Germinal center (tissue), 1 donor: ENCODE measurements around the gene EIF4E2.
"Not testable (repeated sequence)": the region's sequence is repeated elsewhere in the genome, so short reads cannot be mapped to it uniquely, and the experiment has no call there.

Experiments used
- DNase-seq: peaks from one replicate; pipeline ENCODE4 v3.0.0; 2012; ENCODE audit warnings: mixed read lengths, low spot score

EIF4E2 gene

DNA sequence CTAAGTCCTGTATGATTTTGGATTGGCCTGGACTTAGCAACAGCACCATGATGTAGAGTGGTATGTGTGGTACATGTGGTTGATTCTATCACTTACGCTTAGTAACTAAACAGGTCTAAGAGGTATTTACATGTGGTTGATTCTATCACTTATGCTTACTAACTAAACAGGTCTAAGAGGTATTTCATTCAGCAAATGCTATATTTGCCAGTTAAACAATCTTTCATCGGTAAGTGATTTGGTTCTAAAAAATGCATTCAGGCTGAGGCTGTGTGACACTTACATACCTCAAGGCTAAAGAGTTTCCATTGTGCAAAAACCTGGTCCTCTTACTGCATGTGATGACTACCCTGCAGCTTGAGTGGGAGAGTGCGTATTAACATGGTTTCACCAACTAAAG lies 13.1 kb downstream of the EIF4E2 start:
- no peak for DNase-seq

DNA sequence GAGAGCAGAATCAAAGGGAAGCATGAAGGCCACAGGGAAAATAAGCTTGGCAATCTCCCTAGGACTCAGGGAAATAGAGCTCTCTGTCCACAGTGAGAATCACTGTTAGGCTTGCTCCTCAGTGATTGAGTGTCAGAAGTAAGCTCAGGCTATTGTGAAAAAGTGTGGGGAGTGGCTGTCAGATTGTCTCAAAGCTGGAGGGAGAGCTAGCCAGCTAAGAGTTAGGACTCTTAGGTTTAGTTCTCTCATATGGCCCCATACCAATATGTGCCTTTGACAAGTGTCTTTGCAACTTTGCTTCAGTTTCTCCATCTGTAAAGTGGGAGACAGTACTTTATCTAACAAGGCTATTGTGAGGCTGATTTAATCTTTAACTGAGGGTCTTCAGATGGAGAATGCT lies 17.2 kb downstream of the EIF4E2 start:
- no peak for DNase-seq

DNA sequence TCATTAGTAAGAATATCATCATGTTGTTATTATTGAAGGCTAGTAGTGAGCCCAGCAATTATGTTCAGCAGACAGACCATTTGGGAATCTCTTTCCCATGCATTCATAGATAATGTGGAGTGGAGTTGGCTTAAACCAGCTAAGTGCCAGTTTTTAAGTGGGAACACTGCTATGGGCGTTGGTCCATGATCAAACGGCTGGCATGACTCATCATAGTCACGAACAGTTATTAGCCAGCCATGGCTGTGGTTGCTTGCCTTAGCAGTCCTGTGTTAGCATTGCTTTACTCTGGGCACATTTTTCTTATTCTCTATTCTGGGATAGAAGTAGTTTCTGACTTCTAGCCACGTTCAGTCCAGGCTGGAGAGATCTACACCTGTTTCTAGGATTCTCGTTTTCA lies 17.7 kb downstream of the EIF4E2 start:
- DNase-seq = no peak

DNA sequence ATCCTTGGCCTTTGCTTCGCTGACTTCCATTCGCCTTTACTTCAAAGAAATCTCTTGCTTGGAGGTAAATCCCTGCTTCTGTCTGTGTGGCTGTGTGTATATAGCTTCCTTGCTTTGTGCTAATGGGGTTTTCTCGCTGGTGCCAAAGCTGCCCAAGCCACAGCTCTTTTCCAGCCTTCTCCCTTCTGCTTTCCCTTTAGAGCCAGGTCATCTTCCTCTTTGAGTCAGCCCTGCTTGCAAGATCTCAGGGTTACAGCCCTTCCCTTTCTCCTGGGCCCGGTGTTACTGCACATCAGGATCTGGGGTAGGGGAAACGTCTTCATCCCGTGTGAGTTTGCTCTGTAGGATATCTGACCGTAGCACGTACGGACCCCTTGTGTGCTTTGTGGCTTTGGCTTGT lies 19.1 kb downstream of the EIF4E2 start:
- no peak for DNase-seq

DNA sequence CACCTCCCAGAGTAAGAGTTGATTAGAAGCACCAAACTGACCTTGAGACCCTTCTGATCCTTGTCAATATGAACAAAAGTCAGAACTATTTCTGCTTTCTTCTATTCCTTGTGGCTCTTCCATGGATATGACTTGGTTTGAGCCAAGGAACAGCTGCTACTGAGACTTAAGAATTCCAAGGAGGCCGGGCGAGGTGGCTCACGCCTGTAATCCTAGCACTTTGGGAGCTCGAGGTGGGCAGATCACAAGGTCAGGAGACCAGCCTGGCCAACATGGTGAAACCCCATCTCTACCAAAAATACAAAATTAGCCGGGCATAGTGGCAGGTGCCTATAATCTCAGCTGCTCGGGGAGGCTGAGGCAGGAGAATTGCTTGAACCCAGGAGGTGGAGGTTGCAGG lies 20.0 kb downstream of the EIF4E2 start:
- DNase-seq = not testable (repeated sequence)

DNA sequence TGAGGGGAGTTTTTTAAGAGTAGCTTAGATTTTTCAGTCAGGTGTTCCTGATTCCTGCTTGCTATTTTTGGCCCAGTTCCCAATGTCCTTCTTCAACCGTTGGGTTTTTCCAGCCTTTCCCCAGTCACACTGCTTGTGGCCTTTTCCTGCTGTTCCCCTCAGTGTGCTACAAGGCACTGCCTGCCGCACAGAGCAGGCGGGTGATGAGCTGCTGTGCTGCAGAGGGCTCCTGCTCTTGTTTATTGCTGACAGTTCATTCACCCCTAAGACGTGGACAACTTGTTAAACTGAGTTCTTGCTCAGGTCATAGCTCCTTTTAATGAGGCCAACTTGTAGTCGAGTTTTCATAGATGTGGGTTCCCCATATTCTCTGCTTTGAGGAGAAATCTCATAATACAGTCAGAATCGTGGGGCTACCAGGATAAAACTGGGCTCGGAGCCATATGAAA lies 20.6 kb downstream of the EIF4E2 start:
- DNase-seq = no peak

DNA sequence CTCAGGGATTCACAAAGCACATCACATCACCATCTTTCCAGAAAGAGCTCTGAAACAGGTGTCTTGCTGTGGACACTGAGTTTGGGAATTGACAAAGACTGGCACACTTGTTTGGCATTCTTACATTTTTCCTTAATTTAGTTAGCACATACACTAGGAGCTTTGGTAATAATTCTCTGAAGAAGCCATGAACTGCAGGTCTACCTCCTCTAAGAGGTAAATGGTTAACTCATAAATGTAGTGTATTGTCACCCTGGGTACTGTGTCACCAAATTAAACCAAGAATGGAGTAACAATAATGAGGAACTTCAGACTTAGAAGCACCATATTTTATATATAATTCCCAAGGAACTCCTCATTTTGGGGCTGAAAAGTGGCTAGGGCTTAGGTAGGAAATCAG lies 22.6 kb downstream of the EIF4E2 start:
- DNase-seq = no peak

DNA sequence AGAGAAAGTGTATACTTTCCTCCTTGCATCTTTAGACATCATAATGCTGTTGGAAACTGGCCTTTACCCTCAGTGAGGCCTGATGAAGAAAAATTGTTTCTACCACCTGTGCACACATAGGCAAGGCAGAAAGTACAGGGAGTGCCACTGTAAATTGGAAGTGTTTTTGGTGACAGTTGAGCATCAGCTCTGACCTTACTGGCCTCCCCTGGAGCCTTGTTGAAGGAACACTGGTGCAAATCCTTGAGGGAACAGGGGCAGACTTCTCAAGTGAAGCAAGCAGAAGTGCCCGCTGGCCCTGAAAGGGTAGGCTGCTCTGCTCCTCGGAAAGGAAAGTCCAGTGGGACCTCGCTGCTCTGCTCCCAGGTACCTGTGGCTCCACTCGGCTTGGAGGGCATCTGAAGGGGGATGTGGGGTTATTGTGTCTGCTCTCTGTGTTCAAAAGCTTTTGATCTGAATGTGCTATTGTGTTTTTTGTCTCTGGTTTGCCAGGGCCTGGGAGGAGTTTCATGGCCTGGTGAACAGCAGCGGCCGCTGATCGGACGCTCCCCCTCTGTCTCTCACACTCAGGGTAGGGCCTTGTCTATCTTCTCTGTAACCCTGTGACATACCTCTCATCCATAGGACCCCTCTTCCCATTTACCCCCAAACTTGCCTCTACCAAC lies 23.4 kb downstream of the EIF4E2 start:
- DNase-seq = no peak

DNA sequence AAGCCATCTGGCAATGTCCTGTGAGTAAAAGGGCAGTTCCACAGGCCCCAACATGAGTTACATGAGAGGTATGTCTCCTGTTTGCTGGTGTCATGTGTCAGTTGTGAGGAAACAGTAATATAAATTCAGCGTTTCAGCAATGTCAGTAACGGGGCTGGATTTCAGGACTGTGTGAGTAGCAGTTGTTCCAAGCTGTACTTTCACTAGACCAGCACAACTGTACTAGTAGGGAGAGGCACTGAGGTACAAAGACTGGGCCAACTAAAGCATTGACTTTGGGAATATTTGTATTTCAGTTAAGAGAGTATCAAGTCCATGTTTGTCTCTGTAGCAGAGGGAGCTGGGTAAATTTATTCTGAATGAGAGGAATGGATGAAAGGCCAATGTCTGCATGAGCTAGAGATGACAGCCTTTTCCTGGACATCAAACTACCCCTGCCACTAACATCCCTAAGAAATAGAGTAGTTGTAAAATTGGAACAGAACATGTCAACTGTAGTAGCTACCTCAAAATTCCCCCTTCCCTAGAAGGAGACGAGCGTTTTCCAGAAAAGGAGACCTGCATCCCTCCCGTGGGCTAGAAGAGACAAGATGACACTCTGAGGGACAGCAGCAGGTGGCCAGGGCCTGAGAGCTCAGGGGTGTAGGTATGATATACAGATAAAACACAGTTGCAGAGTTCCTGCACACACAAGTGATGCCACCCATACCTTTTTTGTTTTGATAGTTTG lies 24.4 kb downstream of the EIF4E2 start:
- DNase-seq = no peak

DNA sequence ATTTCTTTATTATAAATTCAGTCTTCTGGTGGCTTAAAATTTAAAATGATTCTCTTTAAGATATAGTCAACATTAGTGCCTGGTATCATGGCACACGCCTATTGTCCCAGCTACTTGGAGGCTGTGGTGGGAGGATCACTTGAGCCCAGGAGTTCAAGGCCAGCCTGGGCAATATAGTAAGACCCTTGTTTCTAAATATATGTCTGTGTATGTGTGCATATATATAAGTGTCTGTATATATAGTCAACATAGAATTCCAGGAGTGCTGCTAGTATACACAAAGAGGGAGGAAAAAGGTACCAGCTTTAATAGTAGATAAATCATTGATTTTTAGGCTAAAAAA lies 24.9 kb downstream of the EIF4E2 start:
- no peak for DNase-seq

DNA sequence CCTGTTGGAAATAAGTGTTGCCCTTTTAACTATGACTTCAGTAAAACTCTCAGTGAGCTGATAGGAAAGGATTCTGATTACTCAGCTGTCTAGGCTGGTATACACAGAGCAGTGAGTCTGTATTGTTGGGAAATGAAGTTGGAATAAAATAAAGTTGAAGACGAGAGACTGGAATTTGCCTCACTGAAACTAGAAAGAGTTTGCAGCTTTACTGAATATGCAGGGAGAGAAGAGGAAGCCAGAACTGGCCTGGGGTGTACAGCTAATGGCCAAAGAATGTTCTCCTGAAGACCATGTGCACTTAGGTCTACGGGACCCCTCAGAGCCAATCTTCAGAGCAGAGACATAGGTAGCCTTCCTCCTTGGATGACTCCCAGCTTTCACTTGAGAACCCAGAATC lies 26.5 kb downstream of the EIF4E2 start:
- DNase-seq = no peak

DNA sequence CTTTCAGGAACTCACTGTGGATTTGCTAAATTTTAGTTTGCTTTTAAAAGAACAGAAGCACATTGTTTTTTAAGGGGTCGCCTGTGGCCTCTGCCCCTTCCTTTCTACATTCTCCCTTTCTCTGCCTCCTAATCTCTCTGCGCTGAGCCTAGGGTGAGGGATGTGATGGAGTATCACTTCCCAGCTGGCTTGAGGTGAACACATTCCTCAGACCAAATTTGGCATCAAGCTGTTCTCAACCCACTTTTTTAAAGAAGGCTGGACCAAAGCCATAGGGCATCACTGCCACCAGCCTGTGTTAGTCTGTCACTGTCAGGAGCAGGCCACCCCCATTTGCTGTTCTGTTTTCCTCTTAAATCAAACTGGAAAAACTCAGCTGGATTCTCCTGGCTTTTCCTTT lies 27.4 kb downstream of the EIF4E2 start:
- DNase-seq = no peak

DNA sequence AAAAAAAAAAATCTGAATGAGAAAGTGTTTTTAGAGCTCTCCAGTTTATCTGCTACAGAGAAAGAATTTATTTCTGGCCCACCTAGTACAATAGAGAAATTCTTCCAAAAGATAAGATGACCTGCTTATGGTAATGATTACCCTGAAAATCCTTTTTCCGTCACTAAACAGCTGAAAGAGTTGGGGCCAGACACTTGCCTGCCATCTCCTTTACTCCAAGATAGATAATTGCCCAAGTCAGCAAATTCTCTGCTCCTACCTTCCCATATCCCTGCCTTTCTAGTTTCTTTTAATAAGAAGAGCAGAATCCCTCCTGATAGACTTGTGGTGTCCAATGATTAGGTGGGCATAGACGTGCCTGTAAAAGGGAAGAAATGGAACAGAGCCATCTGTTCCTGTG lies 28.1 kb downstream of the EIF4E2 start:
- DNase-seq = no peak

DNA sequence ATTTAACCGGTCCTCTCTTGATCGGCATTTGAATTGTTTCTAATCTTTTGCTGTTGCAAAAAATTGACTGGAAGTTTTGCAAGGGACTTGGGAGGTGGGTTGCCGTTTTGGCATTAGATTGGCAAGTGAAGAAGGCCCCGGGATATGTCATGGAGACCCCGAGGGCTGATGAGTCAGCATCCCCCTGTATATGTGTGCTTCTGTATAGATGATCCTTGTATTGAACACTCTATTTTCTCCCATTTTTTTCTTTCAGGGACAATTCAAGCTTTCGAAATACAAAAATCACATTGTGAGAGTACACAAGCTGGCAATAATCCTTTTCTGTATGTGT lies 30.1 kb downstream of the EIF4E2 start:
- DNase-seq = no peak

DNA sequence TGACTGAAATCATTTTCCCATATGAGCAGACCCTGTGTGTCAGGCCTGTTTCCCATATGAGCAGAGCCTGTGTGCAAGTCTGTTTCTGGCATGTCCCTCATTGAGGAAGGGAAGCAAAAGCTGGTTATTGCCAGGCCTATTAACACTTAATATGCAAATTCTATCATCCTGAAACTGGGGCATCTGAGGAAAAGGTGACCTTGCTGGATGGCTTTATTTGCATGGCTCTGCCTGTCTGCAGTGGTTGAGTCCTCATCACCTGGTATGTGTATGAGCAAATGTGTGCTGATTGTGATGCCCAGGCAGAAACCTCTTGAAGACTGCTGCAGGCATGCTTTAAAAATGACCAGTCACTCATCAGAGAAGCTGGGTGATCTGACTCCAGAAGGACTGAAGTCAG lies 31.2 kb downstream of the EIF4E2 start:
- peak; percentile 13 for DNase-seq

DNA sequence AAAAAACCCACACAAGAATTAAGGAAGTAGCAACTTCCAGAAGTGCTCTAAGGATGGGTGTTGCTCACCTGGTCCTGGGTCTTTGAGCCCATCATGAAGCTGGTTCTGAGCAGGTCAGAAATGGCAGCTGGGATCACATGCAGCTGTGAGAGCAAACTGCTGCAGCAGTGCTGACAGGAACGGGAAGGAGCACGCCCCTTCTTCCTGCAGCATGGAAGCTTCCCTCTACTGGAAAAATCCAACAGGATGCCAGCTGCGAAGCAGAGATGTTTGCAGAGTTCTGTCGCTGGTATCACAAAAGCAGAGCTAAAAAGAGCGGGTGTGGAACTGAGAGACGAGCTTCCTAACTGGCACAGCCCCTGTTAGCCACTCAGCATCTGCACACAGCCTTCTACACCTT lies 33.7 kb downstream of the EIF4E2 start:
- no peak for DNase-seq

DNA sequence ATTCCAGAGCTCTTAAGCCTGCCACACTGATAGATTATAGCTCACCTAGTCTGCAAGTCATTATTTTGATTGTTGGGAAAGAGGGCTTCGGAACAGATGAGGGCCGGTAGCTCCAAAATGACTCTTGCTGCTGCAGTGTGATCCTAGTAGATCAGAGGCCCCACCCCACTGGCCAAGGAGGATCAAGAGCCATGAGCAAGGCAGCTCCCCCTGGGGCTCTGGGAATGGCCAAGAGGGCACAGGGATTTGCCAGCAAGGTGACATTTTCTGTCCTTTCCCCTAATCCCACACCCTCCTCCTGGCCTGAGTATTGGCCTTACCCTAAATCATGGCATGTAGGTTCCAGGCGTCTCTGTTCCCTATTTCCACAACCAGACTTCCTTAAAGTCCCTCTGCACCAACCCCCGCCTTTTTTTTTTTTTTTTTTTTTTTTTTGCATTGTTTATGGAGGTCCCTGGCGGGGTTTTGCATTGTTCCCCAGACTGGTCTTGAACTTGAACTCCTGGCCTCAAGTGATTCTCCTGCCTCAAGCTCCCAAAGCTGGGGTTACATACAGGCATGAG lies 36.5 kb downstream of the EIF4E2 start:
- DNase-seq = no peak

DNA sequence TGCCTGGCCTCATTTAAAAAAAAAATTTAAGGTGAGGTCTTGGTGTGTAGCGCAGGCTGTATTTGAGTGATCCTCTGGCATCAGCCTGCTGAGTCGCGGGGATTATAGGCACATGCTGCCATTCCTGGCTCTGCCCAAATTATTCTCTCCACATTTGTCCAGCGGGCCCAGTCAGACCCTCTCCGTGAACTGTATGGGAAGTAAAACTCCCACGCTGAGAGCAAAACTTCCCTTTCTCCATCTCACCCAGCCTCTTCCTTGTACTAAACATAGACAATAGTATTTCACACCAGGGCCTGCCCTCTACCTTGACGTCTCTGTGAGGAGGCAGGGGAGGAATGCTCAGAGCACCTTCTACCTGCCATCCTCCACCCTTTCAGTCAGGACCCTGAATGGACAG lies 37.0 kb downstream of the EIF4E2 start:
- no peak for DNase-seq

DNA sequence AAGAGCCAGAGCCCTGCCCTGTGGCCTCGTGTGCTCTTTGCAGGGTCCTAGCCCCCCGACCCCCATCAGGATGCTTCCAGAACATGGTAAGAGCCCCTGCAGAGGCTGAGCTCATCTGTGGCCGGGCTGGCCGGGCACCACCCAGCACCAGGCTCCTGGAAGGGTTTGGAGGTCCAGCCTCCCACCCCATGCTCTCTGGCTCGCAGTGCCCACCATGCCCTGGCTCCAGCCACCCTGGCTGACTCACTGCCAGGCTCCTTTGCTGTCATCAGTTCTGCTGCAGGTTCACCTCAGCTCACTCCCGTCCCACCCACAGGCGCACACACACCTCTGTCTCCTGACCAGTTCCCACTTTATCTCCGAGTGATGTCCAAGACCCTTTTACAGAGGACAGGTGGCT lies 37.5 kb downstream of the EIF4E2 start:
- no peak for DNase-seq

DNA sequence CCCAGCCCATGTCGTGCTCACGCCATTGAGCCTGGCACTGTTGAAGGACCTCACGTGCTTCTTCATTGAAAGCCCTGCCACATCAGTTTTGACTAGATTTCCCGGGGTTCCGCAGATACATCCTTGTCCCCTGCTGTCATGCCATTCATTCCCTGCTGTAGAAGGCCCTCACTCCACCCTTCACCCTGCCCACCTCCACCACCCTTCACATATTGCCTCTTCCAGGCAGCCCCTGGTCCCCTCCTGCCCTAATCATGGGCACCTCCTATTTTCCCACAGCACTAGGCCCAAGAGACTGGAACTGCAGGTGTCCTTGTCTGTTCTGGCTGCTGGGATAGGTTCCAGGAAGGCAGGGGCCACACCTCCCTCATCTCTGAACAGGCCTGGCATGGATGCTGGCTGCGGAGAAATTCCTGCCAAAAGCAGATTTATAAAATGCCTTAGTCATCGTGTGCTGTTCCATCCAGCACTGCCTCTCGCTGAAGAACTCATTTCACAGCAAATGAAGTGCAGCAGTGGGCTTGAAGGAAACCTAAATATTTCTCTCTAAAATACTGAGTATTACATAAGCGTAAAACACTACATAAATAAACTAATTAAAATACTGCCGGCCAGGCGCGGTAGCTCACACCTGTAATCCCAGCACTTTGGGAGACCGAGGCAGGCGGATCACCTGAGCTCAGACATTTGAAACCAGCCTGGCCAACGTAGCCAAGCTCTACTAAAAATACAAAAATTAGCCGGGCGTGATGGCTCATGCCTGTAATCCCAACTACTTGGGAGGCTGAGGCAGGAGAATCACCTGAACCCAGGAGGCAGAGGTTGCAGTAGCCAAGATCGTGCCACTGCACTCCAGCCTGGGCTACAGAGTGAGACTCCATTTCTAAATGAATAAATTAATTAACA lies 38.4 kb downstream of the EIF4E2 start:
- no peak for DNase-seq

DNA sequence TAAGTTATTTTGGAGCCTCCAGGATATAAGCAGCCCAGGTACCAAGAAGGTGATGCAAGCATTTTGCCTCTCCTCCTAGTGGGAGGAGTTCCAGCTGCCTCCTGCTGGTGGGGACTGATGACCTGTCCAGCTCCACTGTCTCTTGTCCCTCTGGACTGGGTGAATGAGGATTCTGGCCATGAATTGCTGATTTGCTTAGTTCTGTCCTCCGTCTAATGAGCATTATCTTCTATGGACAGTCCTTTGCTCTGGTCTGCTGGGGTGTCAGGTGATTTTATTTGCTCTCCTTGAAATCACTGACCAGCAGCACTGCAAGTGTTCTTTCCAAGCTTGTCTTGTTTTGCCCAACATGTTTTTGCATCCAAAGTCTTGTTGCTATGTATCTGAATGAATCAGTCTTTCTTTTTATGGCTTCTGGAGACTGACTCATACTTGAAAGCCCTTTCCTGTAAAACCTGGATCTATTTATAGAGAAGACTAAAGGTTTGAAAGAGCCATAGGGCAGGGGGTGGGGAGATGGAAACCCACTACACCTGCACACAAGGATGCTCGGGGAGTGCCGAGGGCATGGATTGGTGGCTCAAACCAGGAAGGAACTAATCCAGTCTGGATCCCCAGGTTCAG lies 42.4 kb downstream of the EIF4E2 start:
- no peak for DNase-seq

DNA sequence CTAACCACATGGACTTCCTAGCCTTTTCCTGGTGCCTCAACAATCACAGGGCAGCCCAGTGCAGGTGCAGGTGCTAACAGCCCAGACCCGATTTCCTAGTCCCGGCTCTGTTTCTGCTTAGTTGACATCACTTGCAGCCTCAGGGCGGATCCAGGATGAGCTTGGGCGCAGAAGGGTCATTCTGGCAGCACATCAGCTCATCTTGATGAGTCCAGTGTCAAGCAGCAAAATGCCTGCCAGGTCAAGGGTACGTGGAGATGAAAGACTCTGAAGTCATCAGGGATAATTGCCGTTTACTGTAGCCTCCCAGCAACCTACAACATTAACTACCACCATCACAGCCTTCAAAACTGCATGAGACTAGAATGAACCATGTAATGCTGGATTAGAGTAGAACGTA lies 43.5 kb downstream of the EIF4E2 start:
- DNase-seq = no peak
